Measurements from ENCODE around the gene GREB1.
A peak's percentile ranks its signal among the peaks of the same experiment; 100 is the strongest.

Gene GREB1

GRCh38 chr2:11578986-11579774 lies 45.3 kb downstream of the GREB1 start:
- DNase-seq (ENCODE audit: low read depth in 2 of 2): no peak

GRCh38 chr2:11579867-11580659 lies 46.2 kb downstream of the GREB1 start:
- DNase-seq (ENCODE audit: low read depth in 2 of 2): no peak

GRCh38 chr2:11580697-11581096 lies 46.9 kb downstream of the GREB1 start:
- no peak for DNase-seq (ENCODE audit: low read depth in 2 of 2)

GRCh38 chr2:11581124-11581796 lies 47.4 kb downstream of the GREB1 start:
- no peak for DNase-seq (ENCODE audit: low read depth in 2 of 2)

GRCh38 chr2:11581797-11582611 lies 48.2 kb downstream of the GREB1 start:
- DNase-seq (ENCODE audit: low read depth in 2 of 2): no peak

GRCh38 chr2:11582612-11582861 lies 48.7 kb downstream of the GREB1 start:
- DNase-seq (ENCODE audit: low read depth in 2 of 2): no peak

GRCh38 chr2:11582862-11583752 lies 49.3 kb downstream of the GREB1 start:
- peak; percentile 46 to 59 for DNase-seq (ENCODE audit: low read depth in 2 of 2)

- DNase-seq (ENCODE audit: low read depth in 2 of 2): peak; percentile 86 to 91
Measured at GRCh38 chr2:11583840-11584524, 50.1 kb downstream of the GREB1 start.

- no peak for DNase-seq (ENCODE audit: low read depth in 2 of 2)
Measured at GRCh38 chr2:11584525-11585056, 50.7 kb downstream of the GREB1 start.

GRCh38 chr2:11585071-11585470 lies 51.2 kb downstream of the GREB1 start:
- no peak for DNase-seq (ENCODE audit: low read depth in 2 of 2)

- no peak for DNase-seq (ENCODE audit: low read depth in 2 of 2)
Measured at GRCh38 chr2:11588228-11589110, 54.6 kb downstream of the GREB1 start.

- DNase-seq (ENCODE audit: low read depth in 2 of 2): no peak
Measured at GRCh38 chr2:11589316-11589940, 55.6 kb downstream of the GREB1 start.

GRCh38 chr2:11590193-11590592 lies 56.3 kb downstream of the GREB1 start:
- no peak for DNase-seq (ENCODE audit: low read depth in 2 of 2)

GRCh38 chr2:11591091-11591490 lies 57.2 kb downstream of the GREB1 start:
- no peak for DNase-seq (ENCODE audit: low read depth in 2 of 2)

GRCh38 chr2:11592671-11593574 lies 59.1 kb downstream of the GREB1 start:
- no peak for DNase-seq (ENCODE audit: low read depth in 2 of 2)

GRCh38 chr2:11596801-11597200 lies 63.0 kb downstream of the GREB1 start:
- DNase-seq (ENCODE audit: low read depth in 2 of 2): no peak

GRCh38 chr2:11597538-11598225 lies 63.8 kb downstream of the GREB1 start:
- DNase-seq (ENCODE audit: low read depth in 2 of 2): no peak

Data from activated CD4-positive, alpha-beta T cell treated with anti-CD3 and anti-CD28 coated beads for 24 hours (primary cell).